Gastroesophageal sphincter (tissue), 4 donors: ENCODE data around the gene COX18. TPM values are rescaled to one million over a fixed set of nuclear protein-coding genes. Genes with fewer than 3 reads are reported as not detected.

ENCODE experiments used
- ATAC-seq: fragments of 150-250 bp; one replicate; pipeline ENCODE4 v1.9.1; 2016; ENCODE audit warnings: mild to moderate bottlenecking, moderate library complexity
- H3K27ac ChIP-seq, 4 donors: fragments of 200-600 bp; sonication (generic) in 3 of 4; 1 replicate in 3 of 4; 2 replicates in 1 of 4; pipeline ENCODE4 v1.5.1; 2016 to 2019
- H3K27me3 ChIP-seq: fragments of 200-600 bp; sonication (generic); one replicate; pipeline ENCODE4 v1.5.1; 2019
- H3K36me3 ChIP-seq, 2 donors: fragments of 200-600 bp; sonication (generic); one replicate each; pipeline ENCODE4 v1.5.1; 2019; ENCODE audit warnings: control low read depth in 1 of 2
- H3K4me1 ChIP-seq, 3 donors: fragments of 200-600 bp; sonication (generic); 1 replicate in 2 of 3; 2 replicates in 1 of 3; pipeline ENCODE4 v1.5.1; 2016 to 2019; ENCODE audit warnings: control low read depth in 2 of 3
- H3K4me3 ChIP-seq, 2 donors: fragments of 200-600 bp; sonication (generic); one replicate each; pipeline ENCODE4 v1.5.1; 2019; ENCODE audit warnings: mild to moderate bottlenecking in 1 of 2, moderate library complexity in 1 of 2
- H3K9me3 ChIP-seq, 3 donors: fragments of 200-600 bp; sonication (generic); one replicate each; pipeline ENCODE4 v1.5.1; 2017 to 2019; ENCODE audit warnings: control low read depth in 2 of 3
- EP300 ChIP-seq: sonication (generic); formaldehyde crosslinking; IDR thresholded peaks from one replicate; pipeline ENCODE4 v1.6.1; 2017; ENCODE audit warnings: antibody characterized with exemption, mild to moderate bottlenecking
- POLR2A ChIP-seq, 2 donors: fragments of 450-650 bp; IDR thresholded peaks; one replicate each; pipeline ENCODE4 v1.6.1; 2017; ENCODE audit warnings: antibody characterized with exemption in 2 of 2, mild to moderate bottlenecking in 2 of 2, moderate library complexity in 1 of 2
- POLR2AphosphoS5 ChIP-seq: sonication (generic); formaldehyde crosslinking; IDR thresholded peaks from one replicate; pipeline ENCODE4 v1.6.1; 2017; ENCODE audit warnings: antibody characterized with exemption
- WGBS, 2 donors: methylation state at CpG; one replicate each; pipeline ENCODE4 v1.1.5; 2018; ENCODE audit warnings: low coverage in 1 of 2; 5-methylcytosine and 5-hydroxymethylcytosine counted together
- total RNA-seq, 4 donors: library from RNA; depleted of rRNA; stranded (reverse); fragments of >200 nt; gene quantifications; one replicate each; pipeline ENCODE4 v1.1.0, GENCODE V29; 2016
- TF ChIP-seq, protein P1 (sequence below), 4 experiments: fragments of 200-600 bp in 2 of 4; fragments of 450-650 bp in 2 of 4; sonication (generic) in 1 of 4; IDR thresholded peaks; one replicate each; pipeline ENCODE4 v1.5.1; 2017 to 2019; ENCODE audit warnings: antibody characterized with exemption in 4 of 4, mild to moderate bottlenecking in 2 of 4, moderate library complexity in 2 of 4

Gene COX18
- total RNA-seq, 4 donors from 2014 or later, result 11.6 to 24.5 (median 19.4) TPM

DNA sequence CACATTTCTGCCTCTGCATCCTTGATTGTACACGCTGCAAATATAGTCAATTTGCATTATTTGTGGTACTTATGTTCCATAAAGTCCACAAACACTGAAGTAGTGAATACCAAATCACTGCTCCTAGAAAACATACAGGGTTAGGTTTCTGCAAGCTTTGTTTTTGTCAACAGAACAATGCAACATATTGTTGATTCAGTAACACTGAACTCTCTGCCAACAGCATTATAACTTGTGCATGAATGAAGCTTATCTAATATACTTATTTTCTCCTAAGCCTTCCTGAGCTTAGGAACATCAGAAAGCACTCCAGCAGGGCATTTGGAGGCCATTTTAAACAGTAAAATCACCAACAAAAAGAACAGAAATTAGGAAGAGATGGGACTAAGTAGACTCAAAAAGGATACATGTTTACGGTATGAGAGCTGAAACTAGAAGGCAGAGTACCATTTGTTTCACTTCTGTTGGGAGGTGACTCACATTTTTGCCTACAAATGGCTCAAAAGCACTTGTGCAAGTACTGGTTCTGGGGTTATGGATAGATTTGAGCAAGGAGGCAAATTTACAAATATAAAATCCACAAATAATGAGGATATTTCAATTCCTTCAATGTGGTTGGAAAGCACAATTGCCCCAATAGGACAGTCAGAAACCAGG, 14.1 kb downstream of the COX18 start:
- Histone ChIP-seq H3K27ac (no peak overlapping the region), H3K36me3 (peaks cover 9 to 71% of the 10 kb centered on the region in 2 donors), H3K4me1 (no peaks in the 10 kb centered on the region), H3K4me3 (no peak overlapping the region), H3K9me3 (no peaks in the 10 kb centered on the region), H3K27me3 (no peaks in the 10 kb centered on the region)
- WGBS, 2 donors, result 89 to 94% methylated on average over 2 of the region's 2 CpGs
- no peak for ATAC-seq
- no peak for TF ChIP-seq POLR2A (IDR thresholded peaks at IDR 0.05)
- no peak for TF ChIP-seq EP300
- TF ChIP-seq, protein P1, sequence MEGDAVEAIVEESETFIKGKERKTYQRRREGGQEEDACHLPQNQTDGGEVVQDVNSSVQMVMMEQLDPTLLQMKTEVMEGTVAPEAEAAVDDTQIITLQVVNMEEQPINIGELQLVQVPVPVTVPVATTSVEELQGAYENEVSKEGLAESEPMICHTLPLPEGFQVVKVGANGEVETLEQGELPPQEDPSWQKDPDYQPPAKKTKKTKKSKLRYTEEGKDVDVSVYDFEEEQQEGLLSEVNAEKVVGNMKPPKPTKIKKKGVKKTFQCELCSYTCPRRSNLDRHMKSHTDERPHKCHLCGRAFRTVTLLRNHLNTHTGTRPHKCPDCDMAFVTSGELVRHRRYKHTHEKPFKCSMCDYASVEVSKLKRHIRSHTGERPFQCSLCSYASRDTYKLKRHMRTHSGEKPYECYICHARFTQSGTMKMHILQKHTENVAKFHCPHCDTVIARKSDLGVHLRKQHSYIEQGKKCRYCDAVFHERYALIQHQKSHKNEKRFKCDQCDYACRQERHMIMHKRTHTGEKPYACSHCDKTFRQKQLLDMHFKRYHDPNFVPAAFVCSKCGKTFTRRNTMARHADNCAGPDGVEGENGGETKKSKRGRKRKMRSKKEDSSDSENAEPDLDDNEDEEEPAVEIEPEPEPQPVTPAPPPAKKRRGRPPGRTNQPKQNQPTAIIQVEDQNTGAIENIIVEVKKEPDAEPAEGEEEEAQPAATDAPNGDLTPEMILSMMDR (IDR thresholded peaks at IDR 0.05), result no peak
- no peak for TF ChIP-seq POLR2AphosphoS5

DNA sequence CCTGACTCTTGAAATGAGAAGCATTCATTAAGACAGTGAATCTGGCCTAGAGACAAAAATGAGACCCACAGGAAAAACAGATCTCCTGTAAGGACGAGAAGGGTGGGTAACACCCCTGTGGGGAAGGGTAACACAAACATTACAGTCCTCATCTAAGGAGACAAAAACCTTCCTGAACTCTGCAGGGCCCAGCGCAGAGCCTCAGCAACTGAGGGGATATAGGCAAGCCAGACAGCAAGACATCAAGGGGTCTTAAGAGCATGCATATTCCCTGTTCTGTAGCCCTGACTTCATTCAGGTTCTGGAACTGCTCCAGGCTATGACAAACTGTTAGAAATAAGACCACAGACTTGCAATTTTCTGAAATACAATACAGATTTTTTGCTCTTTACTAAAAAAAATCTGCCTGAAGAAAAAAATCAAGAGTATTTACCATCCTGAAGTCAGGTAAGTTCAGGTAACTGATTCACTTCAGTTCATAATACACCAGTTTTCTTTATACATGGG, 15.5 kb downstream of the COX18 start:
- no peaks in the 10 kb centered on the region for H3K9me3 ChIP-seq
- no peak overlapping the region for H3K4me3 ChIP-seq
- peaks cover 4 to 58% of the 10 kb centered on the region in 2 donors for H3K36me3 ChIP-seq
- WGBS, 2 donors, result 20% methylated on average over 1 of the region's 2 CpGs; no CpG with 5 or more reads in 1 of the 2 donors
- H3K4me1 ChIP-seq, result no peaks in the 10 kb centered on the region
- H3K27ac ChIP-seq, result no peak overlapping the region
- no peak for TF ChIP-seq EP300
- no peak for TF ChIP-seq POLR2A (IDR thresholded peaks at IDR 0.05)
- TF ChIP-seq, protein P1 (IDR thresholded peaks at IDR 0.05), result no peak
- TF ChIP-seq POLR2AphosphoS5, result no peak
- no peak for ATAC-seq
- H3K27me3 ChIP-seq, result no peaks in the 10 kb centered on the region

DNA sequence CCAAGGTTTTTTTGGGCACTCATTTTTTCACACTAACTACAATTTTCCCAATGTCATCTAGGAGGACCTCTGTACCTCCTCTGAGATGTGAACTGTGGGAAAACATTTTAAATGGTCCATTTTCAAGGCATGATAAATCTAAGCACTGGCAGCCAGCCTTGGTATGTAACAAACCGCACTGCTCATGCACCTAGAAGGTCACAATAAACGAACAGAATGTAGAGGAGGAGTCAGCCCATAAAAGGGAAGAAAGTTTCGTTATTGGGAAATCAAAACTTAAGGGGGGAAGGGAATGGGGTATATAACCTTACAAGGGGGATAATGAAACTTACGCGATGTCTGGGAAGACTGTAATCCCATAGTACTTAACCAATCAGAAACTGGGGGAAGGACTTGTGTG, 16.4 kb downstream of the COX18 start:
- no peak overlapping the region for H3K27ac ChIP-seq
- no peaks in the 10 kb centered on the region for H3K27me3 ChIP-seq
- no peaks in the 10 kb centered on the region for H3K9me3 ChIP-seq
- ATAC-seq, result no peak
- H3K4me3 ChIP-seq, result no peak overlapping the region
- TF ChIP-seq EP300, result no peak
- TF ChIP-seq POLR2A (IDR thresholded peaks at IDR 0.05), result no peak
- TF ChIP-seq, protein P1 (IDR thresholded peaks at IDR 0.05), result no peak
- TF ChIP-seq POLR2AphosphoS5, result no peak
- WGBS, 2 donors, result 56 to 68% methylated on average over 5 of the region's 5 CpGs
- no peaks in the 10 kb centered on the region for H3K4me1 ChIP-seq
- H3K36me3 ChIP-seq, result peaks cover 4 to 48% of the 10 kb centered on the region in 2 donors

DNA sequence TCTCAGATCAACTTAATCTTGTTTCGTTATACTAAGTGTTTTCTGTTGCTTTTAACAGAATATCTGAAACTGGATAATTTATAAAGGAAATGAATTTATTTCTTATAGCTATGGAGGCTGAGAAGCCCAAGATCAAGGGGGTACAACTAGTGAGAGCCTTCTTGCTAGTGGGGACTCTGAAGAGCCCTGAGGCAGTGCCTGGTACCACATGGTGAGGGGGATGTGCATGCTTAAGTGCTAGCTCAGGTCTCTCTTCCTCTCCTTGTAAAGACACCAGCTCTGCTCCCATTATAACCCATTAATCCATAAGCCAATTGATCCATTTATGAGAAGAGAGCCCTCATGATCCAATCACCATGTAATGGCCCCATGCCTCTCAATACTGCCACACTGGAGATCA, 17.9 kb downstream of the COX18 start:
- no peak for ATAC-seq
- Histone ChIP-seq H3K27me3 (no peaks in the 10 kb centered on the region), H3K36me3 (peaks cover 4 to 34% of the 10 kb centered on the region in 2 donors), H3K4me1 (no peaks in the 10 kb centered on the region), H3K27ac (no peak overlapping the region), H3K9me3 (no peaks in the 10 kb centered on the region), H3K4me3 (no peak overlapping the region)
- 100% methylated on average over 1 of the region's 1 CpG for WGBS, 2 donors
- TF ChIP-seq, protein P1 (IDR thresholded peaks at IDR 0.05), result no peak
- no peak for TF ChIP-seq POLR2A (IDR thresholded peaks at IDR 0.05)
- TF ChIP-seq POLR2AphosphoS5, result no peak

DNA sequence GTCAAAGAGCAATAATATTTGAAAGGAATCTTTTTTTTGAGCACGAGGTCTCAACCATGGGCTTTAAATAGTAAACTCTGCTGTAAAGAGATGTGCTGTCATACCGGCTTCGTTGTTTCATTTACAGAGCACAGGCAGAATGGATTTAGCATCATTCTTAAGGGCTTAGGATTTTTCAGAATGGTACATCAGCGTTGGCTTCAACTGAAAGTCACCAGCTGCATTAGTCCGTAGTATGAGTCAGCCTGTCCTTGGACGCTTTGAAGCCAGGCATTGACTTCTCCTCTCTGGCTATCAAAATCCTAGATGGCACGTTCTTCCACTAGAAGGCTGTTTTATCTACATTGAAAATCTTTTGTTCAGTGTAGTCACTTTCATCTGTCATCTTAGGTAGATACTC, 23.6 kb downstream of the COX18 start:
- no peak for ATAC-seq
- Histone ChIP-seq H3K4me3 (no peak overlapping the region), H3K4me1 (no peaks in the 10 kb centered on the region), H3K9me3 (peaks cover 0 to under 1% (median 0%) of the 10 kb centered on the region in 3 donors), H3K27me3 (no peaks in the 10 kb centered on the region), H3K27ac (no peak overlapping the region), H3K36me3 (no peaks in the 10 kb centered on the region)
- 62 to 78% methylated on average over 5 to 7 of the region's 7 CpGs for WGBS, 2 donors
- no peak for TF ChIP-seq POLR2AphosphoS5
- TF ChIP-seq POLR2A (IDR thresholded peaks at IDR 0.05), result no peak
- TF ChIP-seq, protein P1 (IDR thresholded peaks at IDR 0.05), result no peak
- no peak for TF ChIP-seq EP300
